IPS DF 4.7 (cell line): ENCODE measurements around the gene FAM107B.
"Not testable (repeated sequence)": the region's sequence is repeated elsewhere in the genome, so short reads cannot be mapped to it uniquely, and the experiment has no call there.

Experiments used
- DNase-seq: peaks from one replicate; pipeline ENCODE4 v3.0.0-alpha.2; 2013; ENCODE audit warnings: low spot score; ENCODE audit errors: extremely low read depth

Gene FAM107B

GRCh38 chr10:14604181-14605142, 170.2 kb downstream of the FAM107B start:
- no peak for DNase-seq

DNA sequence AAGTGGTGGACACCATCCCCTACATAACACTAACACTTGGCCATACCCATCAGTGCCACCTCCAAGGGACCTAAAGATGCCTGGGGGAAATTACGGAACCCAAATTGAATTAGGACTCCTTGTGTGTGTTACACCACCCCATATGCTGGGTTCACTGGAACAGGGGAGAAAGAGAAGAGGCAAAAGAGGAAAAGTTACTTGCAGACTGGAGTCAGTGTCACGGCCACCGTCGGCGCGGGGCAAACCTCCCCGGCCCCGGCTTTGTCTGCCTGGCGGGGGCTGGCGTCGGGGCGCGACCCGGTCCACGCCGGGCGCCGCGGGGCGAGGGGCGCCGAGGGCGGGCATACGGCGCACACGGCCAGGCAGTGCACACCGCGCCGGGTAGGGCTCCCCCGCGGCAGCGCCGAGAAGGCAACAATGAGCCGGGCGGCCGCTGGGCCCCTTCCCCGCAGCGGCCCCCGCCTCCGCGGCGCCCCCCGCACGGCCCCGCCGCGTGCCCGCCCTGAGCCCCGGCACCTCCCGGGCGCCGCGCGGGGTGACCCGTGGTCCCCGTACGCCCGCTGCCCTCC, 171.1 kb downstream of the FAM107B start:
- DNase-seq = no peak

GRCh38 chr10:14602807-14603533, 171.7 kb downstream of the FAM107B start:
- no peak for DNase-seq

DNA sequence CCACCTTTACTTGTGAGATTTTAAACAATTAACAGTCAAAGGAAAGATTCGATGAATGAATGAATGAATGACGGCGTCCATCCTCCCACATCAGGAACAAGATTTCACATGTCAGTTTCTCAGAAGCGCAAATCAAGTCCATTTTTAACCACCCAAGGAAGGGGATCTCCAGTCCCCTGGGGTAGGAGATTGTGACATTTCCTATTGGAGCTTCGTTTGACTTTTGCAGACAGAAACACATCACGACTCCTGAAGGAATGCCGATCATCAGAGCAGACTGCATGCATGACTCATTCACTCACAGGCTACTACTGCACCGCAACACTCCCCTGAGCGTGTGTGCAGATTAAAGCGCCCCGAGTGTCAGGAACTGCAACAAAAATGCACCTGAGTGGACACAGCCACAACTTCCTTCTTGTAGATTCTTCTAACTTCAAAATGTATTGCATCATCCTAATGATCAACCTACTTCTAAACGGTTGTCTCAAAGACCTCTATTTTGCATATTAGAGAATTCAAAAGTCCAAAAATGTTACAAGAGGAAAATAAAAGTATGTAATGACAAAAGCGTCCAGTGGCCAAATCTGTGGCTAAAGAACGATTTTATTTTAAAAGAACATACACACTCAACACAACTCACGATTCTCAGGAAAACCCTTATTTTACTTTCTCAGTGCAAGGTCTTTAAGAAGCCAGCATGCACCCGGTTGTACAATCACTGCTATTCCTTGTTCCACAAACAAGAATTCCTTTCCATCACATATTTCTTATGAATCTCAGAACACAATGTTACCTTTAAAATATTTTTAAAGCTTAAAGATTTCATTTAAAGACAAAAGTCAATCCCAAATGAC, 172.6 kb downstream of the FAM107B start:
- no peak for DNase-seq

DNA sequence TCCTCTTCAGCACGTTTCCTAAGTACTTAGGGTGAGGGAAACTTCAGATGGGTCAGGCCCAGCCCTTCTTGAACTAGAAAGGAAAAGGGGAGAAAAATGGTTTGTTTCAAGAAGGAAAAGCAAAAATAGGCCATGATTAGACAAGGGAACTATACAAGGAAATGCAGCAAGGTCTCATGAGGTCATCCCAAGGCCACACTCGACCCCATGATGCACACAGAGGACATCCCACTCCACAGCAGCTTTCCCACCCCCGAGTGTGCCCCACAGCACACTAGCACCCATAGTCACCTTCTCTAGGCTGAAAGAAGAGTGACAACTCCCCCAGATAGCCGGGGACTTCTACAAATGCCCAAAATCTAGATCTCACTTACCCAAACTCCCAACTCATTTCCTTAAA, 173.4 kb downstream of the FAM107B start:
- DNase-seq = no peak

DNA sequence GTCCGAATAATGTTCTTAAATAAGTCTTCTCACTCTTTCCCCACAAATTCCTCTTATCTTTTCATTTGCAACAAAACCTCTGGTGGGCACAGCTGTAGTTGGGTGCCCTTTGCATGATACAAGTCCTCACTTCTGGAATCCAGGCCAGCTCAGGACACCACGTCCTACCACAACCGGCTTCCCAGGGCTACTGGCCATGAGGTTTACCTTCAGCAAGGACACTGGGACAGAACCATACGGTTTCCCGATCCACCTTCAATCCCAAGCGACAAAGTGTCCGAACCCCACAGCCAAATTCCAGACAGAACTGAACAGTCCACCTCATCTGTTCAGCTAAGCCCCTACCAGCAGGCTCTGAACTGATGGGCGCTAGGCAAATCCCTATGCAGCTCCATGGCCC, 174.6 kb downstream of the FAM107B start:
- DNase-seq = no peak

DNA sequence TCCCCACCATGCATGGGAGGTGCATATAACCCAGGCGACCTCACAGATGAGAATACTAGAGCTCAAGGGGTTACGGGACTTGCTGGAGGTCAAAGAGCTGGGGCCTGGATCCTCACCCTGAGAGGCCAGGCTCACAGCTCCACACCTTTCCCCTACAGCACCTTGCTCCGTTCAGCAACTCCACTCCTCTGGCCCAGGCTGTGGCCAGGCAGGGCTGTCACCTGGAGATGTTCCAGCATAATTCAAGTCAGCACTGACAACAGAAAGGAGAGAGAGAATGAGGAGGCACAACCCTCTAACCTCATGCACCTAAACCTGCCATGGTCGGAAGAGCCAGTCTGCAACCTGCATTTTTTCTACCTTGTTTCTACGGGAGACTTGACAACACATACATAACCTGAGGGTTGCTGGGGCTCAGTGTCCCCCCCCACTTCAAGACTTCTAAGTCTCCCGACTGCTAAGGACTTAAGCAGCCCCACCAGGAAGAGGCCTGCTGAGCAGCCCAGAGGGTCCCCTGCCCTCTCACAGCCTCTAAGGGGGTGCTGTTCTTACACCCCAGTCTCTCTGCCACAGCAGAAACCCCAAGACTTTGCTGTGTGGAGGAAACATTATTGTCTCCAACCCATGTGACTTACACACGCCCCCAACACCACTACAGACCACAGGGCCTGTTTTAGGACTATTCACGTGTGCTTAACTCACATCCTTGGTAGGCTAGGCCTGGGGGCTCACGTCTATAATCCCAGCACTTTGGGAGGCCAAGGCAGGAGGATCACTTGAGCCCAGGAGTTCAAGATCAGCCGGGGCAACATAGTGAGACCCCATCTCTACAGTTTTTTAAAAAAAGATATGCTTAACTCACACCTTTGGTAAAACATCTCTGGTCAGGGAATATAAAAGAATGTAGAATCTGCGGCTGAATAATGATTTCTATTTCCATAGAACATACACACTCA, 175.6 kb downstream of the FAM107B start:
- no peak for DNase-seq

DNA sequence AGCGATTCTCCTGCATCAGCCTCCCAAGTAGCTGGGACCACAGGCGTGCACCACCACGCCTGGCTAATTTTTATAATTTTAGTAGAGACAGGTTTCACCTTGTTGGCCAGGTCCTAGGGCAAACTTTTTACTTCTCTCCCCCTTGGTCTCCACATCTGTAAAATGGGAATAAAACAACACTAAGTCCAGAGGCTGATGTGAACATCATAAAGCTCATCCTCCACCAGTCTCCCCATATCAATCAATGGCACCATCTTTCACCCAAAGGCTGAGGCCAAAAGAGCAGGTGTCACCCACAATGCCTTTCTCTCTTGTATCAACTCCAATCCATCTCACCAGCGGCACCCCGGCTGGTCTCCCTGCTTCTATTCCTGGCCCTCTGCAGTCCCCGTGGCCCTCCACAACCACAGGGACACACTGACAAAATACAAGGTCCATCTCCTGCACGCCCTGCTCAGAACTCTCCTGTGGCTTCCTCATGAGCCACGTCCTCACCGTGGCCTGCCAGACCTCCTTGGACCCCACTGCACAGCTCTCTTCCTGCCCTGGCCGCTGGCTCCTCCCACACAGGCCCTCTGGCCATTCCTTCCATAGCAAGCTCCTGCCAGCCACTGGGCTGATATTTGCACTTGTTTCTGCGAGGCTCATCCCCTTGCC, 179.0 kb downstream of the FAM107B start:
- no peak for DNase-seq

DNA sequence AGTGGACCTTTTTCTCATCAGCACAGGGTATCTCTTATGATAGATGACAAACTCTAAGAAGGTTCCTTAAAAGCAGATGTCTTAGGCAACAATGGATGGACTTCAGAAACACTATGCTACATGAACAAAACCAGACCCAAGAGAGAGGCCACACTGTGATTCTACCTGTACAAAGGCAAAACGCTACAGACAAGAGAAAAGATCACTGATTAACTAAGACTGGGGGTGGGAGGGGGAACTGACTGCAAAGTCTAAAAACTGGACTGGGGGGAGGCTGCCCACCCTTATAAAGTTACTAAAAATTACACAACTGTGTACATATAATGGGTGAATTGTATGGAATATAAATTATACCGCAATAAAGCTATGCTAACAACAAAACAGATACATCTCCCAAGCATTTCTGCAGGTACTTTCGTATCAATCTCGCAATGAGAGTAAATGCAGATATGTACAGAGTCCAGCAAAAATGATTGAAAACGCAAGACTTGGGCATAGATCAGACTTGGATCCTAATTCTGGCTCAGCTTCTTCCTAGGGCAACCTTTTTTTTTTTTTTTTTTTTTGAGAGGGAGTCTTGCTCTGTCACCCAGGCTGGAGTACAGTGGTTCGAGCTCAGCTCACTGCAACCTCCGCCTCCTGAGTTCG, 179.7 kb downstream of the FAM107B start:
- DNase-seq = no peak

DNA sequence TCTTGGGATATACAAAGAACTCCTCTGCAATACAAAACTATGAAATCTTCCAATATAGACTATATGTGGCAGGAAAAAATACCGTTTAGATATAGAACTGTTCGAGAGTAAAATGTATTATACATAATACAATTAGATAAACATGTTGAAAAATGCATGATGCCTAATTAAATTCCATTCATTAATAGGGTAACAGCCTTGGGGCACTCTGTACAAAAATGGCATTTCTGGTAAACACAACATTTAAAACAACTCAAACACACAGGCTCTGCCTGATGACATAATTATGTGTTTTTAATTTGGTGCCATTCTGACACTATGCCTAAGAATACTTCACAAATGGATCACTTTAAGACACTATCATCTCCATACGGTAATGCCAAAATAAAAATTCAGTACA, 180.9 kb downstream of the FAM107B start:
- DNase-seq = no peak

DNA sequence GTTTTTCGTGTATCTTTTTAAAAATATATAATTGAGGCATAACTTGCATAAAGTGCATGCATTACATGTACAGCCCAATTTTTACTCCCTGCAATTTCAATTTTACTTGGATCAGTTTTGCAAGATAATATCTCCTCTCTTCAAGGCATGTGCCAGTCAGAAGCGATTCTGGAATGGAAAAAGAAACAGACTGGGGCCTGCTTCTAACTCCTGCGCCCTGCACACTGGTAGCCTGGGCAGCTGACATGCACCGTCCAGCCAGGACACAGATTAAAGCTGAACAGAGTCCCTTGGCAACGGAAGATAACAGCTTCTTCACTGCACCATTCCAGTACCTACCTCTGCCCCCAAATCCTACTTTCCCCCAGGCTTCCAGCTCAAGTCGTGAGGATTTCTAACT, 182.1 kb downstream of the FAM107B start:
- DNase-seq = no peak

GRCh38 chr10:14592026-14592425, 182.7 kb downstream of the FAM107B start:
- no peak for DNase-seq

GRCh38 chr10:14588938-14589294, 185.8 kb downstream of the FAM107B start:
- not testable (repeated sequence) for DNase-seq

DNA sequence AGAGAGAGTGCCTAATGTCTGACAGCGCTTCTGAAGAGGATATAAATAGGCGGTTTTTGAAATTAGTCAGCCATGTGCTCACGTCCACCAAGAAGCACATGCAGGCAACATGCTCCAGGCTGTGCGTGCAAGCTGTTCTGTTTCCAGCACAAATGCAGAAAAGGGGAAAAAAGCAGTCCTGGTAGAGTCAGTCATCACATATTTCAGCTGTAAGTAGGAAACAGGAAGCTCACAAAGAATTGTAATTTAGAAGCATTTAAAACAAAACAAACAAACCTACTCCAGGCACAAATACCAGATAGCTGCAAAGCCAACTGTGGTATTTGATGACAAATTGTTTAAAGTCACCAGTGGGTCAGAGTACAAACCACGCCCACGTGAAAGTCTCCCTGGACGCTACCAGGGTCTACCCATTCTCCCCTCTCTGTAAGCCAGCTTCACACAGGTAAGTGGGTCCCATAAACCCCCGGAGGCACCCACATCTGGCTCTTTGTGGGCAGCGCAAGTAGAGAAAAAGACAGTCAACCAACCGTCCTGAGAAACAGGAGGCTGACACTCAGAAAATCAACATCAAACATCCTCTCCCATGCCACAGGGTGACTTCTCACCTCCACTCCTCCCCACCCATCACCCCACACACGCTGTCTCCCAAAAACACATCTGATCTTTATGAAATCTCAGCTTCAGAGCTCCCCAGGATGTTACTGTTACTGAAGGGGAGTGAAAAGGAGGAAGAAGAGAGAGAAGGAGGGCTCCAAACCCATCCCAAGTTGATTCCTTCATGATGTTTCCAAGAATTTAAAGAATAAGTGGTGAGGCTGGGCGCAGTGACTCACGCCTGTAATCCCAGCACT, 186.4 kb downstream of the FAM107B start:
- DNase-seq = no peak

GRCh38 chr10:14587540-14588083, 187.1 kb downstream of the FAM107B start:
- DNase-seq = no peak

- DNase-seq = no peak
These were observed 187.8 kb downstream of the FAM107B start for GRCh38 chr10:14586901-14587300.

- DNase-seq = no peak
These were observed 189.2 kb downstream of the FAM107B start for GRCh38 chr10:14585287-14586193.
